Psoas muscle (tissue), 8 donors: ENCODE measurements around the gene PSD4. TPM values are rescaled to one million over a fixed set of nuclear protein-coding genes. Genes with fewer than 3 reads are reported as not detected.
A peak's percentile ranks its signal among the peaks of the same experiment; 100 is the strongest.

Experiments used
- ATAC-seq, 4 donors: fragments of 200-7000 bp; cut with Tn5 transposase; one replicate each; pipeline ENCODE4 v1.9.1; 2020; ENCODE audit warnings: moderate library complexity in 3 of 4, mild to moderate bottlenecking in 2 of 4
- DNase-seq, 2 donors: peaks; one replicate each; pipeline ENCODE4 v3.0.0-alpha.2; 2020
- H3K27ac ChIP-seq: fragments of 200-600 bp; one replicate; pipeline ENCODE4 v1.8.0; 2022
- H3K27me3 ChIP-seq, 3 donors: fragments of 200-600 bp in 1 of 3; one replicate each; pipeline versions ENCODE4 v1.6.1 to v1.8.0; 2013 to 2022; ENCODE audit warnings: low read length in 2 of 3, mild to moderate bottlenecking in 2 of 3, moderate library complexity in 1 of 3; ENCODE audit not compliant: insufficient read depth in 3 of 3
- H3K36me3 ChIP-seq, 2 donors: fragments of 200-600 bp in 1 of 2; one replicate each; pipeline versions ENCODE4 v1.6.1 to v1.8.0; 2013 to 2022; ENCODE audit warnings: low read depth in 1 of 2, mild to moderate bottlenecking in 1 of 2, moderate library complexity in 1 of 2; ENCODE audit not compliant: insufficient read depth in 1 of 2
- H3K4me1 ChIP-seq: fragments of 200-600 bp; one replicate; pipeline ENCODE4 v1.8.0; 2022
- H3K4me3 ChIP-seq: fragments of 200-600 bp; one replicate; pipeline ENCODE4 v1.8.0; 2022; ENCODE audit warnings: mild to moderate bottlenecking
- H3K9me3 ChIP-seq: fragments of 200-600 bp; one replicate; pipeline ENCODE4 v1.8.0; 2022
- WGBS, 3 donors: extraction: QIAGEN DNeasy Blood & Tissue Kit; methylation state at CpG; one replicate each; pipeline versions ENCODE4 v1.1.6 to v1.1.7; 2013; 5-methylcytosine and 5-hydroxymethylcytosine counted together
- intact Hi-C, 2 donors: fragments of 100-400 bp; cut with DNase I; formaldehyde crosslinking; loops; one replicate each; pipeline versions ENCODE4 v1.11.0 to v1.14.2; 2022
- long read RNA-seq, 2 donors: library from polyadenylated mRNA; unstranded; transcript quantifications; one replicate each; pipeline ENCODE4 v2.0.0, GENCODE V29; 2021
- polyA plus RNA-seq, 3 donors: library from polyadenylated mRNA; stranded (reverse); fragments of 200-250 nt; gene quantifications; one replicate each; pipeline ENCODE4 v1.2.3, GENCODE V29; 2013
- total RNA-seq, 4 donors: library from RNA; stranded (reverse); fragmentation: NEBNext Ultra II Directional in 2 of 4; extraction: Animal tissue kit (Norgen Biotek cat#: 25700) in 2 of 4; gene quantifications; one replicate each; pipeline versions ENCODE4 v1.2.1 to v1.2.4, GENCODE V29; 2021 to 2023
- TF ChIP-seq, protein P1 (sequence below): fragments of 200-600 bp; IDR thresholded peaks from one replicate; pipeline ENCODE4 v1.8.0; 2022; ENCODE audit warnings: antibody characterized with exemption
- donor health status: healthy with polysubstance abuse.
- donor health status: DM: no; HTN: no; CAD: no; lungs with moderate emphysema.
- donor health status: Bipolar disorder and iron deficiency.
- donor health status: healthy.
- donor health status: DM: yes; HTN: yes; CAD: no.
- donor health status: DM: no; HTN: no; CAD: no.
- donor health status: DM: no; HTN: no; CAD: no.
- donor health status: DM: yes; HTN: yes; CAD: no.

The PSD4 gene
- total RNA-seq (1 to 10 TPM in 3 of 4 donors, under 1 TPM in 1; 0.76 to 1.7 (median 1.3) TPM), polyA plus RNA-seq (under 1 TPM; 0.35 to 0.87 (median 0.82) TPM)
- long read RNA-seq, donor 1, result 0 reads
- long read RNA-seq, donor 2, result 0 reads

DNA sequence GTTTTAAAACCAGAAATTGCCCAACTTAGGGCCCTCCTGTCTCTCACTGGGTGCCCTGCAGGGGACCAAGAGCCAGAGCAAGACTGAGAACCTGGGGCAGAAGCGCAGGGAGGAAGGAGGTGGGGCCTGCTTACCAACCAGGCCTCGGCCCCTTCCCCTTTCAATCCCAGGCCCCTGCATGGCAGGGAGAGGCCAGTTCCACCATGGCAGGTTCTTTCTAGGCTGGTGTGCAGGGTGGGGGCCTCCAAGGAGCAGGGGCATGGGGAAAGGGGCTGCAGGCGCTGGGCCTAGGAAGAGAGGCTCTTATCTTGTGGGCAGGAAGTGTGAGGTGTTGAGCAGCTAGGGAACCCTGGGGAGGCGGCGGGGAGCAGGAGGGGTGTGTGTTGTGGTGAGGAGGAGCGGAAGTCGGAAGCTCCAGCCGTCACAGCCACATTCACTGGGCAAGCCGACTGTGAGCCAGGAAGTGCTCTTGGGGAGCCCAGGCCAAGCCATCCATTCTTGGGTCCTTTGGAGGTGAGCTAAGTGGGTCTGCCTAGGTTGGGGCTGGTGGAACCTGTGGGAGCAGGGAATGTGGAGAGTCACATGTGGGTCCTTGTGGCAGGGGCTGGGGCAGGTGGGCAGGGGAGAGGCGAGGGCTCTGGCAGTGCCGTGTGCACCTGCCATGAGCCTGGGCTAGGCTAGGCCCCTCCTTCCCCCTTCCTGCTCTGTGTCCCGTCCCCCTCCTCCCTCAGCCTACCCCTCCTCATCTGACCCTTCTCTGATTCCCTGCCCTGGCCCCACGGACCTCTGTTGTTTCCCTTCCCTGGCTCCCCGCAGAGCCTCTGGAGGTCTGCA, at the start of gene PSD4:
TSS of gene PSD4 (plus strand) at position 430 of the 834 bp plus-strand sequence. CDS start 8,486 bp downstream, outside the sequence.
- no peaks in the 10 kb centered on the region for H3K4me1 ChIP-seq
- intact Hi-C loops, result no loop called here
- ATAC-seq (peak in 1 of 4 donors; percentile 54), DNase-seq (peak; percentile 44 to 74)
- no peaks in the 10 kb centered on the region for H3K27me3 ChIP-seq
- no peaks in the 10 kb centered on the region for H3K36me3 ChIP-seq
- TF ChIP-seq, protein P1, sequence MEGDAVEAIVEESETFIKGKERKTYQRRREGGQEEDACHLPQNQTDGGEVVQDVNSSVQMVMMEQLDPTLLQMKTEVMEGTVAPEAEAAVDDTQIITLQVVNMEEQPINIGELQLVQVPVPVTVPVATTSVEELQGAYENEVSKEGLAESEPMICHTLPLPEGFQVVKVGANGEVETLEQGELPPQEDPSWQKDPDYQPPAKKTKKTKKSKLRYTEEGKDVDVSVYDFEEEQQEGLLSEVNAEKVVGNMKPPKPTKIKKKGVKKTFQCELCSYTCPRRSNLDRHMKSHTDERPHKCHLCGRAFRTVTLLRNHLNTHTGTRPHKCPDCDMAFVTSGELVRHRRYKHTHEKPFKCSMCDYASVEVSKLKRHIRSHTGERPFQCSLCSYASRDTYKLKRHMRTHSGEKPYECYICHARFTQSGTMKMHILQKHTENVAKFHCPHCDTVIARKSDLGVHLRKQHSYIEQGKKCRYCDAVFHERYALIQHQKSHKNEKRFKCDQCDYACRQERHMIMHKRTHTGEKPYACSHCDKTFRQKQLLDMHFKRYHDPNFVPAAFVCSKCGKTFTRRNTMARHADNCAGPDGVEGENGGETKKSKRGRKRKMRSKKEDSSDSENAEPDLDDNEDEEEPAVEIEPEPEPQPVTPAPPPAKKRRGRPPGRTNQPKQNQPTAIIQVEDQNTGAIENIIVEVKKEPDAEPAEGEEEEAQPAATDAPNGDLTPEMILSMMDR, result no peak
- no peak within 1 kb of the TSS for H3K27ac ChIP-seq
- WGBS, 3 donors, result 73 to 76% (median 74%) methylated on average over 11 to 14 of the region's 14 CpGs
- H3K9me3 ChIP-seq, result no peaks in the 10 kb centered on the region
- H3K4me3 ChIP-seq, result peak within 1 kb of the TSS; percentile 22

DNA sequence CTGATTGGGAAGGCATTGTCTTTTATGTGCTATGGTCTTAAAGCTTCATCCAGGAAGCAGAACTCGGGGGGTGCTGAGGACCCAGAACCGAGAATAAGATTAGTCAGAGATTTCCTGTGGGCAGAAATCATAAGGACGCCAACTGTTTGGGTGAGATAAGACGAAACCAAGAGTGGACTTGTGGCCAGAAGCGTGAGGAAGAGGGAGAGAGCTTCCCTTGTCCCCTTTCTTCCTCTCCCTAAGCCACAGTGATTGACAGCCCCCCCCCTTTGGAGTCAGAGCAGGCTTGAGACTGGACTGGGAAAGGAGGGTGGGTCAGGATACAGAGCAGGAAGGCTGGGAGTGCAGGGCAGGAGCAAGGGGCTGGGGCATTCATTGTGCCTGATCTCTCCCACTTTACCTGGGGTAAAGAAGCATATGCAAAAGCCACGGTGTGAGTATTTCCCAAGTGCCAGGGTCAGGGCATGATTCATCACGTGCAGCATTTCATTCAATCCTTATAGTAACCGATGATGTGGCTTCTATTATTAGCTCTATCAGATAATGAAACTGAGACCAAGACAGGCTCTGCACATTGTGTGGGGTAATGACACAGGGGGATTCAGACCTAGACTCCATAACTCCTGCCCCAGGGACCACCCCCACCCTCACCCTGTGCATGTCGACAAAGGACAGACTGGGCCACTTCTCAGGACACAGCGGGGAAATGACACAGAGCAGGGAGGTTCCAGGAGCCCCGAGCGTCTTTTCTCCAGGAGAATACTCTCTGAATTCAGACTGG, 49.4 kb upstream of the PSD4 start:
- 58 to 64% (median 63%) methylated on average over 12 of the region's 12 CpGs for WGBS, 3 donors
- DNase-seq (no peak), ATAC-seq (peak; percentile 72 to 85 (median 79))
- Histone ChIP-seq H3K9me3 (no peaks in the 10 kb centered on the region), H3K36me3 (no peaks in the 10 kb centered on the region), H3K27me3 (no peaks in the 10 kb centered on the region), H3K4me3 (no peak overlapping the region), H3K4me1 (no peaks in the 10 kb centered on the region), H3K27ac (no peak overlapping the region)
- intact Hi-C loops, result no loop called here
- TF ChIP-seq, protein P1, result no peak

DNA sequence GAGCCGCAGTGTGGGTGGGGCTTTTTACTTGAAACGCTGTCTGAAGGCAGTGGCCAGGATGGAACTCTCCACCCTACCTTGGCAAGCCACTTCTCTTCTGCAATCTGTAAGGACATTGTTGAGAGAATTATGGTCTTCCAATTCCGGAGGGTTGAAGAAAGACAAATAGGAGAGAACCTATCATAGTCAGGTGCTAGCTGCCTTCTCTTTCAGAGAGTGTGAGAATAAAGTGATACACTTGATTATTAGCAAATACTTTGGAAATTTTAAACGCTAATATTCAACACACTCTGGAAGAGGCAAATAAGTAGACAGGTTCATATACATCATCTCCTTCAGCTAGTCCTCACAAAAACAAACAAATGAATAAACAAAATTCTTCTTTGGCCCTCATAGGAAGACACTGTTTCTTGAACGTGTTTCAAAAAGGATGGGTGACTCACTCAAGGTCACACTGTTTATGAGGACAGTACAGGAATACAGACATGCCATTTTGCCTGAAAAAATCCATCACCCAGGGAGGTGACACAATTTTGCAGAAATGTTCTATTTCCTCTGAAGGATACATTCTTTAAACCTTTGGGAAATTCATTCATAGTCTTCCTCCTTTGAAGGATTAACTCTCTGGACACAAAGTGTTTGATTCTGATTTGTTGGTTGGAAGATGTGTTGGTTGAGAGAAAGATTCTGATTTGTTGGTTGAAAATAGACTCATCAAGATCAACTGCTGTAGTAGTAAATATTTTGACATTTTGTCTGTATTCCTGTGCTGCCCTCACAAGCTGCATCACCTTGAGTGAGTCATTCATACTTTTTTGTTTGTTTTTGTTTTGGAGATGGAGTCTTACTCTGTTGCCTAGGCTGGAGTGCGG, 48.6 kb upstream of the PSD4 start:
- Histone ChIP-seq H3K27ac (no peak overlapping the region), H3K4me3 (no peak overlapping the region), H3K27me3 (no peaks in the 10 kb centered on the region), H3K36me3 (no peaks in the 10 kb centered on the region), H3K9me3 (no peaks in the 10 kb centered on the region), H3K4me1 (no peaks in the 10 kb centered on the region)
- ATAC-seq, result peak in 1 of 4 donors; percentile 28
- WGBS, 3 donors, result 69 to 76% (median 73%) methylated on average over 6 of the region's 6 CpGs
- intact Hi-C loops, result no loop called here
- TF ChIP-seq, protein P1, result no peak
- no peak for DNase-seq

DNA sequence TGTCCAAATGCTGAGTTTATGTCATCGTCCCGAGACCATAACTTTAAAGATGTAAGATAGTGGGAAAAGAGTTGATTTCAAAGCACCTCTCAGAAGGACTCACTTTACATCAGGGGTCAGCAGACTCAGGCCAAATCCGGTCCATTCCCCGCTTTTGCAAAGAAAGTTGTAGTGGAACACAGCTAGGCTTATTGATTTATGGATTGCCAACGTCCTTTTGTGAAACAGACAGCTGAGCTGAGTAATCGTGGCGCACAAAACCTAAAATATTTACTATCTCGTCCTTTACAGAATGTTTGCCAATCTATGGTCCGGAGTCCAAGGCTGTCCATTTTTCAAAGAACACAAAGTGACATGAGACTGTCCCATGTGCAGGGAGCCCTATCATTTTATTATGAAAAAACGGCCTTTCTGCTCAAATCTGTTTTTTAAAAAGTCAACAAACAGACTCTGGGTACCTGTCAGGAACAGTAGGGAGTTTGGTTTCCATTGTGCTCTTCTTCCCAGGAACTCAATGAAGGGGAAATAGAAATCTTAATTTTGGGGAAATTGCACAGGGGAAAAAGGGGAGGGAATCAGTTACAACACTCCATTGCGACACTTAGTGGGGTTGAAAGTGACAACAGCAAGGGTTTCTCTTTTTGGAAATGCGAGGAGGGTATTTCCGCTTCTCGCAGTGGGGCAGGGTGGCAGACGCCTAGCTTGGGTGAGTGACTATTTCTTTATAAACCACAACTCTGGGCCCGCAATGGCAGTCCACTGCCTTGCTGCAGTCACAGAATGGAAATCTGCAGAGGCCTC, 46.7 kb upstream of the PSD4 start, which contains the start of gene IL1RN:
TSS of gene IL1RN (plus strand) at position 754 of the 801 bp plus-strand sequence. CDS start at position 781, 27 bp downstream.
- peak in 1 of 2 donors; percentile 19 for DNase-seq
- Histone ChIP-seq H3K4me1 (no peaks in the 10 kb centered on the region), H3K9me3 (no peaks in the 10 kb centered on the region), H3K36me3 (no peaks in the 10 kb centered on the region), H3K27me3 (no peaks in the 10 kb centered on the region), H3K4me3 (no peak within 1 kb of the TSS), H3K27ac (no peak within 1 kb of the TSS)
- TF ChIP-seq, protein P1, result no peak
- WGBS, 3 donors, result 78 to 82% (median 81%) methylated on average over 16 of the region's 16 CpGs
- no peak for ATAC-seq
- intact Hi-C loops, result no loop called here
